GM12878 (cell line): ENCODE measurements around the gene TMEM82. TPM values are rescaled to one million over a fixed set of nuclear protein-coding genes. Genes with fewer than 3 reads are reported as not detected.

ENCODE experiments used
- ATAC-seq: fragments of 200-7000 bp; cut with Tn5 transposase; 3 replicates; pipeline ENCODE4 v1.9.1; 2020; ENCODE audit warnings: mild to moderate bottlenecking, moderate library complexity
- BruUV-seq: library from RNA; stranded (reverse); fragments of 400-500 nt; replicated peaks from 2 replicates; lab custom pipeline; 2021; lab: Mats Ljungman, UMichigan
- CTCF ChIA-PET: fragments of 300-600 bp; sonication (Branson Sonifier 250); formaldehyde crosslinking; extraction: SDS; loops from one replicate; lab custom pipeline; 2021; ENCODE audit warnings: inconsistent platforms; lab: Yijun Ruan, JAX
- POLR2A ChIA-PET: fragments of 350-600 bp; formaldehyde crosslinking; extraction: SDS; loops from one replicate; lab custom pipeline; 2021; ENCODE audit warnings: inconsistent platforms; lab: Charles Lee
- RAD21 ChIA-PET: fragments of 300-600 bp; sonication (Branson Sonifier 250); formaldehyde crosslinking; loops from one replicate; lab custom pipeline; 2023; ENCODE audit warnings: antibody characterized with exemption; ENCODE audit not compliant: unreplicated experiment; lab: Charles Lee
- SMC1A ChIA-PET: fragments of 300-600 bp; sonication (Branson Sonifier 250); formaldehyde crosslinking; loops from one replicate; lab custom pipeline; 2023; ENCODE audit not compliant: unreplicated experiment, uncharacterized antibody; lab: Charles Lee
- DNase-seq: peaks from one replicate; pipeline ENCODE4 v3.0.0-alpha.2; 2011; ENCODE audit warnings: low read depth, low spot score
- FAIRE-seq: peaks from 3 replicates; lab custom pipeline; 2011; peaks lifted over from hg19 to GRCh38; lab: Jason Lieb, UNC
- H2AFZ ChIP-seq: 2 replicates; pipeline ENCODE4 v1.6.0; 2011; ENCODE audit warnings: low read depth, low read length, control low read depth; ENCODE audit not compliant: control insufficient read depth
- H3K27ac ChIP-seq: 2 replicates; pipeline ENCODE4 v1.5.1; 2011; ENCODE audit warnings: control low read depth; ENCODE audit not compliant: control insufficient read depth, insufficient read depth
- H3K27me3 ChIP-seq, 2 experiments: replicated peaks in 1 of 2; 2 replicates each; pipeline versions ENCODE4 v1.6.0 to v1.6.1; 2011; ENCODE audit warnings: low read length in 1 of 2; ENCODE audit not compliant: control insufficient read depth in 2 of 2, insufficient read depth in 2 of 2
- H3K36me3 ChIP-seq, 2 experiments: 2 replicates each; pipeline ENCODE4 v1.5.1; 2011; ENCODE audit warnings: low read length in 1 of 2; ENCODE audit not compliant: control insufficient read depth in 2 of 2, insufficient read depth in 2 of 2
- H3K4me1 ChIP-seq: 2 replicates; pipeline ENCODE4 v1.6.1; 2011; ENCODE audit warnings: mild to moderate bottlenecking, low read length, moderate library complexity, mixed read lengths; ENCODE audit not compliant: control insufficient read depth, insufficient read depth
- H3K4me2 ChIP-seq: 2 replicates; pipeline ENCODE4 v1.6.0; 2011; ENCODE audit warnings: control low read depth; ENCODE audit not compliant: control insufficient read depth, insufficient read depth
- H3K4me3 ChIP-seq: fragments of 200-600 bp; sonication (generic); 2 replicates; pipeline ENCODE4 v1.5.1; 2016
- H3K79me2 ChIP-seq: 2 replicates; pipeline ENCODE4 v1.6.0; 2011; ENCODE audit warnings: low read length; ENCODE audit not compliant: control insufficient read depth, insufficient read depth
- H3K9ac ChIP-seq: 2 replicates; pipeline ENCODE4 v1.8.0; 2011; ENCODE audit warnings: low read length, control low read depth, mixed read lengths; ENCODE audit not compliant: control insufficient read depth, insufficient read depth
- H3K9me3 ChIP-seq: replicated peaks from 3 replicates; pipeline ENCODE4 v1.5.1; 2011; ENCODE audit warnings: mild to moderate bottlenecking, low read length; ENCODE audit not compliant: control insufficient read depth, insufficient read depth
- H4K20me1 ChIP-seq: 2 replicates; pipeline ENCODE4 v1.6.0; 2011; ENCODE audit not compliant: control insufficient read depth, insufficient read depth
- ATF7 ChIP-seq: fragments of 450-650 bp; IDR thresholded peaks from 2 replicates; pipeline ENCODE4 v1.6.1; 2016; ENCODE audit warnings: low read depth, mild to moderate bottlenecking
- BCLAF1 ChIP-seq: fragments of 450-650 bp; IDR thresholded peaks from 2 replicates; pipeline ENCODE4 v1.6.1; 2017; ENCODE audit warnings: antibody characterized with exemption, mild to moderate bottlenecking, moderate library complexity
- CBX5 ChIP-seq: sonication (generic); IDR thresholded peaks from 2 replicates; pipeline ENCODE4 v1.6.1; 2016; ENCODE audit warnings: low read depth, moderate library complexity, mild to moderate bottlenecking, inconsistent platforms
- CHD4 ChIP-seq: fragments of 200-600 bp; sonication (generic); IDR thresholded peaks from 2 replicates; pipeline ENCODE4 v1.6.1; 2016; ENCODE audit warnings: mild to moderate bottlenecking
- MLLT1 ChIP-seq: fragments of 450-650 bp; IDR thresholded peaks from 2 replicates; pipeline ENCODE4 v1.6.1; 2016; ENCODE audit warnings: mild to moderate bottlenecking
- MTA2 ChIP-seq: fragments of 450-650 bp; IDR thresholded peaks from 2 replicates; pipeline ENCODE4 v1.6.1; 2016; ENCODE audit warnings: low read depth, mild to moderate bottlenecking, moderate library complexity
- NR2F1 ChIP-seq: fragments of 450-650 bp; conservative IDR thresholded peaks from 2 replicates; pipeline ENCODE4 v1.6.1; 2017; ENCODE audit warnings: mild to moderate bottlenecking
- RCOR1 ChIP-seq: conservative IDR thresholded peaks from 2 replicates; pipeline ENCODE4 v1.6.1; 2012; ENCODE audit warnings: low read depth, low read length, improper control_type of control experiment
- TCF7 ChIP-seq: IDR thresholded peaks from 2 replicates; pipeline ENCODE4 v1.6.1; 2014; ENCODE audit warnings: antibody characterized with exemption, borderline replicate concordance
- ZBTB4 ChIP-seq: fragments of 450-650 bp; formaldehyde crosslinking; IDR thresholded peaks from 2 replicates; pipeline ENCODE4 v1.4.0; 2022; ENCODE audit warnings: mild to moderate bottlenecking, moderate library complexity
- ZBTB40 ChIP-seq: fragments of 450-650 bp; IDR thresholded peaks from 2 replicates; pipeline ENCODE4 v1.6.1; 2016; ENCODE audit warnings: mild to moderate bottlenecking, moderate library complexity, borderline replicate concordance
- ZNF207 ChIP-seq: fragments of 450-650 bp; IDR thresholded peaks from 2 replicates; pipeline ENCODE4 v1.6.1; 2014; ENCODE audit warnings: antibody characterized with exemption, mild to moderate bottlenecking, borderline replicate concordance
- ZSCAN29 ChIP-seq: fragments of 450-650 bp; IDR thresholded peaks from 2 replicates; pipeline ENCODE4 v1.6.1; 2017; ENCODE audit warnings: mild to moderate bottlenecking, moderate library complexity
- WGBS: methylation state at CpG from one replicate; pipeline ENCODE4 v1.1.6; 2016; ENCODE audit warnings: low lambda C conversion rate; ENCODE audit not compliant: insufficient replicate concordance, insufficient coverage; ENCODE audit errors: missing lambda C conversion rate; 5-methylcytosine and 5-hydroxymethylcytosine counted together
- in situ Hi-C: fragments of 300-500 bp; cut with MboI; formaldehyde crosslinking; loops from 9 replicates; pipeline ENCODE4 v1.14.3; 2018; ENCODE audit warnings: mixed read lengths
- intact Hi-C: fragments of 100-400 bp; cut with micrococcal nuclease; formaldehyde crosslinking; loops from one replicate; pipeline ENCODE4 v1.14.2; 2022; ENCODE audit not compliant: unreplicated experiment
- polyA plus RNA-seq, 11 experiments: library from polyadenylated mRNA; depleted of rRNA in 4 of 11; unstranded in 6 of 11; stranded (reverse) in 5 of 11; fragments of >200 nt; fragmentation: Nextera tagmentation in 4 of 11; fragmentation: Illumina TruSeq in 1 of 11; extraction: Ambion mirVana in 4 of 11; extraction: Trizol in 1 of 11; gene quantifications; 1 replicate in 1 of 11; 2 replicates in 10 of 11; pipeline versions ENCODE4 v1.2.1 to v1.2.3, GENCODE V29; 2011 to 2016; ENCODE audit warnings: inconsistent platforms in 2 of 11, missing spikeins in 2 of 11, low read depth in 1 of 11
- total RNA-seq, 4 experiments: library from RNA; depleted of rRNA in 3 of 4; stranded (reverse); fragments of >200 nt in 3 of 4; fragmentation: Illumina TruSeq in 1 of 4; extraction: Trizol in 1 of 4; gene quantifications; 2 replicates each; pipeline versions ENCODE4 v1.2.1 to v1.2.3, GENCODE V29; 2013 to 2021

TMEM82 gene
- total and polyA plus RNA-seq, 10 of the 15 experiments (the other 5 are each of a cell fraction or from before 2014, with no cell fraction given) = not detected

GRCh38 chr1:15727866-15728534 lies 14.3 kb upstream of the TMEM82 start:
- ChIA-PET POLR2A (no interaction called here), CTCF (no interaction called here), SMC1A (no interaction called here), RAD21 (no interaction called here)
- H2AFZ ChIP-seq = no peak overlapping the region
- H3K4me3 ChIP-seq = no peak overlapping the region
- no peaks in the 10 kb centered on the region for H3K4me1 ChIP-seq
- no peaks in the 10 kb centered on the region for H3K27me3 ChIP-seq
- in situ Hi-C loops = no loop called here
- H3K9me3 ChIP-seq = no peaks in the 10 kb centered on the region
- no peaks in the 10 kb centered on the region for H4K20me1 ChIP-seq
- ATAC-seq (no peak), FAIRE-seq (no peak), DNase-seq (no peak)
- H3K9ac ChIP-seq = no peak overlapping the region
- intact Hi-C loops = no loop called here
- no TSS peak for BruUV-seq
- no peak overlapping the region for H3K4me2 ChIP-seq
- H3K79me2 ChIP-seq = no peaks in the 10 kb centered on the region
- H3K27ac ChIP-seq = no peak overlapping the region
- H3K36me3 ChIP-seq = peaks cover 18 to 32% of the 10 kb centered on the region in 2 experiments
- WGBS = 98% methylated on average over 23 of the region's 23 CpGs
- no peak for TF ChIP-seq ZNF207
- no peak for TF ChIP-seq ZBTB4 (CRISPR knock-in tag)
- TF ChIP-seq CBX5 = no peak
- no peak for TF ChIP-seq ATF7
- TF ChIP-seq RCOR1 = no peak
- no peak for TF ChIP-seq ZBTB40
- no peak for TF ChIP-seq TCF7
- no peak for TF ChIP-seq BCLAF1
- TF ChIP-seq NR2F1 = no peak
- no peak for TF ChIP-seq MTA2
- TF ChIP-seq CHD4 = no peak
- no peak for TF ChIP-seq MLLT1
- no peak for TF ChIP-seq ZSCAN29
